MG63 (cell line): ENCODE measurements around the gene KSR1. TPM values are rescaled to one million over a fixed set of nuclear protein-coding genes. Genes with fewer than 3 reads are reported as not detected.
"Not testable (repeated sequence)": the region's sequence is repeated elsewhere in the genome, so short reads cannot be mapped to it uniquely, and the experiment has no call there.

Experiments
- DNase-seq: peaks from one replicate; pipeline ENCODE4 v3.0.0-alpha.2; 2020
- H3K27me3 ChIP-seq: fragments of 250-450 bp; sonication (Bioruptor Pico); 2 replicates; pipeline ENCODE4 v1.5.1; 2020; ENCODE audit warnings: mild to moderate bottlenecking, moderate library complexity
- H3K36me3 ChIP-seq: fragments of 250-450 bp; sonication (Bioruptor Pico); 2 replicates; pipeline ENCODE4 v1.5.1; 2020; ENCODE audit warnings: mild to moderate bottlenecking, moderate library complexity
- H3K4me3 ChIP-seq: fragments of 250-450 bp; sonication (Bioruptor Pico); 2 replicates; pipeline ENCODE4 v1.5.1; 2020; ENCODE audit warnings: mild to moderate bottlenecking, moderate library complexity
- H3K9me3 ChIP-seq: fragments of 250-450 bp; sonication (Bioruptor Pico); 2 replicates; pipeline ENCODE4 v1.5.1; 2020; ENCODE audit warnings: mild to moderate bottlenecking, moderate library complexity
- total RNA-seq: library from RNA; depleted of rRNA; stranded (reverse); fragments of >200 nt; shearing (Covaris generic); gene quantifications from 2 replicates; pipeline ENCODE4 v1.2.3, GENCODE V29; 2014; ENCODE audit warnings: low replicate concordance

KSR1 gene
- total RNA-seq, 1 experiment from 2014 or later = 7.6 TPM

GRCh38 chr17:27620721-27621120 lies 164.5 kb downstream of the KSR1 start:
- Histone ChIP-seq H3K36me3 (no peaks in the 10 kb centered on the region; the same call in 1 of the 2 replicates), H3K4me3 (no peak overlapping the region), H3K9me3 (no peaks in the 10 kb centered on the region), H3K27me3 (no peaks in the 10 kb centered on the region)
- no peak for DNase-seq

DNA sequence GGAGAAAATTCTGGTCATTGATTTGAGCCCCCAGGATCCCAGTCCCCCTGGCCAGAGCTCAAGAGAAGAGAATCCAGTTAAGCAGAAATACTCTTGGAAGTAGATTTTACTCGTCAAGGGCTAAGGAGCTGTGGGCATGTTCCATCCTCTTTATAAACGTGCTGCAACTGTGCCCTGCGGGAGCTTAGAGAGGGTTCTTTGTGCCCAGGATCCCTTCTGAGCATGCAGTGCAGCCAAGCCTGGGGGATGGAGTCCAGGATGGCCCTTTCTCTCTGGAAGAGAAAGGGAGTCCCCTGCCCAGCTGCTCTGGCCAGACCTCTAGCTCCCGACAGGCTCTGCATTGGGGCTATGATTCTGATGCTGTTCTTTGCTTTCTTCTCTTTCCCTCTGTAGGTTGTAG lies 165.3 kb downstream of the KSR1 start:
- Histone ChIP-seq H3K27me3 (no peaks in the 10 kb centered on the region), H3K4me3 (no peak overlapping the region), H3K9me3 (no peaks in the 10 kb centered on the region), H3K36me3 (no peaks in the 10 kb centered on the region; the same call in 1 of the 2 replicates)
- no peak for DNase-seq

- H3K36me3 ChIP-seq = no peaks in the 10 kb centered on the region; the same call in 1 of the 2 replicates
- no peaks in the 10 kb centered on the region for H3K27me3 ChIP-seq
- DNase-seq = no peak
Measured at GRCh38 chr17:27621942-27622559, 165.8 kb downstream of the KSR1 start.

GRCh38 chr17:27622986-27623385 lies 166.7 kb downstream of the KSR1 start:
- no peak for DNase-seq
- Histone ChIP-seq H3K36me3 (no peaks in the 10 kb centered on the region), H3K27me3 (no peaks in the 10 kb centered on the region), H3K9me3 (no peaks in the 10 kb centered on the region), H3K4me3 (no peak overlapping the region)

More at GRCh38 chr17:27621942-27622559, 165.8 kb downstream of the KSR1 start:
- Histone ChIP-seq H3K4me3 (no peak overlapping the region), H3K9me3 (no peaks in the 10 kb centered on the region)

- Histone ChIP-seq H3K27me3 (no peaks in the 10 kb centered on the region), H3K4me3 (no peak overlapping the region), H3K36me3 (no peaks in the 10 kb centered on the region), H3K9me3 (no peaks in the 10 kb centered on the region)
- DNase-seq = no peak
Measured at GRCh38 chr17:27623614-27624013, 167.4 kb downstream of the KSR1 start.

DNA sequence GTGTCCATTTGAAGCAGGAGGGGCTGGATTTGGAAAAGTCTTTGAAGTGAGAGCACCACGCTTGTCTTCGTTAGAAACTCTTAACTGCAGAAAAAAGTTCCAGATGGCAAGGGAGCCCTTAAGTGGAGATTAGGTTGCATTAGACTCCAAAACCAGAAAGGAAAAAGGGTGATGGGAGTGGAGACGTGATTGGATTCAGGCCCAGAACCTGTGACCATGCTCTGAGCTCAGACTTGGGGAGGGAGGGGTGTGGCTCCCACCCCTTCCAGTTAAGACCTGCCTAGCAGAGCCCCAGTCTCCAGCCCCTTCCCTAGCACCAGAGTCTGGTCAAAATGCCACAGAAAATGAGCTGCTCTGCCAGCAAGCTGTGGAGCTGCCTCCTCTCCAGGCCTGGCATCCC lies 168.3 kb downstream of the KSR1 start:
- H3K36me3 ChIP-seq = no peaks in the 10 kb centered on the region
- no peak for DNase-seq

DNA sequence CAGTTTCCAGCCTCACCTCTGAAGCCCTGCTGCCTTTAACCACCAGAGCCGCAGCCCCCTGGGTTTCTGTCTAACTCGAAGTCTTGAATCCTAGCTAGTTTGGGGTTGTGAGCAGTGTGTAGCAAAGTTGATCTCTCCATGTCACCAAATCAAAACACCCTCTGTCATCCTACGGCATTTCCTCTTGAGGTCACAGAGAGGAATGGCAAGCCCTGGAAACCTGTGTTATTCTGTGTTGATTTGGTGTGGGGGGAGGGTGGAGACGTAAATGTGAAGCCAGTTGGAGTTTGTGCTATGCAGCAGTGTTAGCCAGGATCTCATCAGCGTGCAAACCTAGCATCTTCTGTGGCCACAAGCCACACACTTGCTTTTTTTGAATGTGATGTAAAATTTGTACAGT lies 169.6 kb downstream of the KSR1 start:
- Histone ChIP-seq H3K9me3 (no peaks in the 10 kb centered on the region), H3K27me3 (no peaks in the 10 kb centered on the region), H3K4me3 (no peak overlapping the region), H3K36me3 (no peaks in the 10 kb centered on the region)
- no peak for DNase-seq

More for the DNA sequence above, 168.3 kb downstream of the KSR1 start:
- Histone ChIP-seq H3K27me3 (no peaks in the 10 kb centered on the region), H3K9me3 (no peaks in the 10 kb centered on the region), H3K4me3 (no peak overlapping the region)

DNA sequence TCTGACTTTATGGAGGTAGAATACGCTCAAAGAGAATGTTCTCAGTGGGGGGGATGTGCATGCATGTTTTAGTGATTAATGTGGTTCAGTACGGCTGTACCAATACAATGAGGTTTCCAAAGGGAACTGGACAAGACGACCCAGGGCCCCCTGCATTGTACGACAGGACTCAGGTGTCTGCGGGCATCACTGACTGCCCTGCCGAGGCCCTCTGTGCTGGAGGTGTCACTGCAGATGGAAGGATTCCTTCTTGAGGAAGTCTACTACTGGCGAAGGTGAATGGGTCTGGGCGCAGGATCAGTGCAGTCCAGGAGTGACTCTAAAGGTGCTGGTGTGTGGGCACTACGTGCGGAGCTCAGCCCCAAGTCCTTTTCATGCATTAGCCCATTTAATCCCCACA lies 171.3 kb downstream of the KSR1 start:
- H3K9me3 ChIP-seq = no peaks in the 10 kb centered on the region
- no peak overlapping the region for H3K4me3 ChIP-seq
- H3K36me3 ChIP-seq = no peaks in the 10 kb centered on the region
- H3K27me3 ChIP-seq = no peaks in the 10 kb centered on the region
- DNase-seq = no peak

DNA sequence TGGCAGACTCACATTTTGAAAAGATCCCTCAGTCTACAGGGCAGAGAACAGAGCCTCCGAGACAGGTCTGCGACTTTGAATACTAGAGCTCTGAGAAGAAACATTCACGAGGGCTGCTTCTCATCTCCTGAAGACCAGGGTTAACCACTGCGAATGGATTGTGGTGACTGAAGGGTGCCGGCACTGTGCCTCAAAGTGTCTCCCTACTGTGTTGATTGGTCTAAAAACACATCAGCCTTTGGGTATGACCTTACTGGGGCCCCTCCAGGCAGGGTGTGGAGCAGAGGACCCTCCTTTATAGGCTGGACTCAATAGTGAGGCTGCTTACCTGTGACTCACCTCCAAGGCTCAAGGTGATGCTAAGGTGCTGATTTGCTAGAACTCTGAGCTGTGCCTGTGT lies 172.1 kb downstream of the KSR1 start:
- Histone ChIP-seq H3K4me3 (no peak overlapping the region), H3K36me3 (no peaks in the 10 kb centered on the region), H3K9me3 (no peaks in the 10 kb centered on the region), H3K27me3 (no peaks in the 10 kb centered on the region)
- DNase-seq = no peak

- H3K27me3 ChIP-seq, H3K36me3 ChIP-seq, H3K9me3 ChIP-seq, H3K4me3 ChIP-seq, DNase-seq: not testable (repeated sequence)
Measured at GRCh38 chr17:27629260-27629659, 173.0 kb downstream of the KSR1 start.

GRCh38 chr17:27630607-27631410 lies 174.6 kb downstream of the KSR1 start, which contains the start of gene LGALS9:
LGALS9 (plus strand) TSS chr17:27631188; CDS start chr17:27631266, 78 bp downstream.
- no peaks in the 10 kb centered on the region for H3K9me3 ChIP-seq
- H3K36me3 ChIP-seq = no peaks in the 10 kb centered on the region
- H3K4me3 ChIP-seq = no peak within 1 kb of the TSS
- H3K27me3 ChIP-seq = no peaks in the 10 kb centered on the region
- peak; percentile 60 for DNase-seq

DNA sequence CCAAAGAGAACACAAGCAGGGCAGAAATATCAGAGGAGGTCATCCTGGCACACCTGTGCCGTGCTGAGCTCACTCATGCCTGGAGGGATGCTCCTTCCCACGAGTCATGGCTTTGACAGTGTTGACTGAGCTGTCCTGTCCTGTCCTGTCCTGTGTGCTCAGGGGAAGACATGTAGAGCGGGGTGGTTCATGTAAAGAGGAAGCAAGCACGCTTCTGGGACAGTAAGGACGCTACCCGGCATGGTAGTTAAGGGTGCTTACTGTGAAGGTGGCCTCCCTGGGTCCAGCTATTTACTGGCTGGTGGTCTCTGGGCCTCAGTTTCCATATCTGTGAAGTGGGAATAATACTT lies 175.1 kb downstream of the KSR1 start:
- H3K27me3 ChIP-seq = no peaks in the 10 kb centered on the region
- H3K4me3 ChIP-seq = no peak overlapping the region
- H3K9me3 ChIP-seq = no peaks in the 10 kb centered on the region
- H3K36me3 ChIP-seq = no peaks in the 10 kb centered on the region
- no peak for DNase-seq

GRCh38 chr17:27631897-27632725 lies 175.9 kb downstream of the KSR1 start:
- Histone ChIP-seq H3K36me3 (no peaks in the 10 kb centered on the region), H3K27me3 (no peaks in the 10 kb centered on the region), H3K4me3 (no peak overlapping the region), H3K9me3 (no peaks in the 10 kb centered on the region)
- no peak for DNase-seq

GRCh38 chr17:27632766-27633165 lies 176.5 kb downstream of the KSR1 start:
- not testable (repeated sequence) for H3K36me3 ChIP-seq, H3K27me3 ChIP-seq, H3K4me3 ChIP-seq, H3K9me3 ChIP-seq
- DNase-seq = peak; percentile 69

- Histone ChIP-seq H3K4me3 (no peak overlapping the region), H3K27me3 (no peaks in the 10 kb centered on the region), H3K9me3 (no peaks in the 10 kb centered on the region), H3K36me3 (no peaks in the 10 kb centered on the region)
- DNase-seq = no peak
Measured at GRCh38 chr17:27633312-27634025, 177.2 kb downstream of the KSR1 start.

DNA sequence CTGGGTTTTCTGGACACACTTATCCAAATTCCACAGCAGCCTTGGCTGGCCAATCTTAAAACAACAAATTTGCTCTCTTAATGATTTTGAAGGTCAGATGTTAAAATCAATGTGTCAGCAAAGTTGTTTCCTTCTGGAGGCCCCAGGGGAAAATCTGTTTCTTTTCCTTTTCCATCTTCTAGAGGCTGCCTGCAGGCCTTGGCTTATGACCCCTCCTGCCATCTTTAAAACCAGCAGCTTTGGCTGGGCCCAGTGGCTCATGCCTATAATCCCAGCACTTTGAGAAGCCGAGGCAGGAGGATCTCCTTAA lies 177.7 kb downstream of the KSR1 start:
- Histone ChIP-seq H3K9me3 (no peaks in the 10 kb centered on the region), H3K36me3 (no peaks in the 10 kb centered on the region), H3K27me3 (no peaks in the 10 kb centered on the region), H3K4me3 (no peak overlapping the region)
- no peak for DNase-seq

DNA sequence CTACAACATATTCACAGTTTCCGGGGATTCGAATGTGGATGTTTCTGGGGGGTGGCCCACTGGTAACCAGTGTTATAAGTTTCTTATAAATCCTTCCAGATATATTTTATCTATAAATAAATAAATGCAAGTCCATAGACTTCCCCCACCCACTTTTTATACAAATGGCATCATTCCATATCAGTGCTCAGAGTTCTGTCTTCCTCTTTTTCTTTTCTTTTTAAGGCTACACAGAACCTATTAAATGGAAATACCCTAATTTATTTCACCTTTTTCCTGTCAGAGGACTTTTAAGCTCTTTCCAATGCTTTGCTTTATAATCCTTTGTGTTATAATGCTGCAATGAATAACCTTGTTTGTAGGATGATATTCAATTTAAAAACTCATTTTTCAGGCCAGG lies 178.5 kb downstream of the KSR1 start:
- no peaks in the 10 kb centered on the region for H3K36me3 ChIP-seq
- no peak overlapping the region for H3K4me3 ChIP-seq
- no peaks in the 10 kb centered on the region for H3K9me3 ChIP-seq
- no peaks in the 10 kb centered on the region for H3K27me3 ChIP-seq
- no peak for DNase-seq
